K562 (cell line): ENCODE measurements around the gene SLIT1. TPM values are rescaled to one million over a fixed set of nuclear protein-coding genes. Genes with fewer than 3 reads are reported as not detected.

Experiments used
- ATAC-seq: fragments of 200-7000 bp; cut with Tn5 transposase; 3 replicates; pipeline ENCODE4 v1.9.1; 2020; ENCODE audit warnings: moderate library complexity
- BruUV-seq: library from RNA; stranded (reverse); fragments of 400-500 nt; replicated peaks from 2 replicates; lab custom pipeline; 2021; lab: Mats Ljungman, UMichigan
- CTCF ChIA-PET: fragments of 300-600 bp; formaldehyde crosslinking; extraction: SDS; loops from one replicate; lab custom pipeline; 2021; ENCODE audit warnings: low intra/inter-chr PET ratio; lab: Yijun Ruan, JAX
- POLR2A ChIA-PET: fragments of 300-600, 350-650 bp; sonication (Branson Sonifier 250); formaldehyde crosslinking; extraction: SDS; loops from one replicate; lab custom pipeline; 2021; ENCODE audit warnings: antibody characterized with exemption, inconsistent platforms; lab: Yijun Ruan, JAX
- DNase-seq, 4 experiments: peaks; one replicate each; pipeline versions ENCODE4 v3.0.0 to v3.0.0-alpha.2; 2011 to 2018; ENCODE audit warnings: low spot score in 3 of 4, mixed read lengths in 3 of 4; ENCODE audit errors: extremely low read depth in 1 of 4
- FAIRE-seq: peaks from 2 replicates; lab custom pipeline; 2011; peaks lifted over from hg19 to GRCh38; lab: Jason Lieb, UNC
- H2AFZ ChIP-seq: 2 replicates; pipeline ENCODE4 v1.6.0; 2011; ENCODE audit warnings: low read depth, low read length, control low read depth, inconsistent platforms
- H3K27ac ChIP-seq: fragments of 200-600 bp; 3 replicates; pipeline ENCODE4 v1.8.0; 2011; ENCODE audit warnings: low read depth, mild to moderate bottlenecking, control low read depth, inconsistent platforms, low read length, moderate library complexity, mixed read lengths; ENCODE audit errors: extremely low read depth
- H3K27me3 ChIP-seq, 2 experiments: fragments of 300-600 bp in 1 of 2; 2 replicates in 1 of 2; 3 replicates in 1 of 2; pipeline versions ENCODE4 v1.6.0 to v1.8.0; 2011; ENCODE audit warnings: inconsistent platforms in 2 of 2, low read length in 2 of 2, mild to moderate bottlenecking in 1 of 2, mixed read lengths in 1 of 2, moderate library complexity in 1 of 2; ENCODE audit not compliant: control insufficient read depth in 2 of 2, insufficient read depth in 2 of 2
- H3K36me3 ChIP-seq: fragments of 300-600 bp; 3 replicates; pipeline ENCODE4 v1.8.0; 2011; ENCODE audit warnings: mild to moderate bottlenecking, low read length, inconsistent platforms; ENCODE audit not compliant: control insufficient read depth, insufficient read depth
- H3K4me1 ChIP-seq, 2 experiments: fragments of 200-600 bp in 1 of 2; replicated peaks in 1 of 2; 2 replicates in 1 of 2; 3 replicates in 1 of 2; pipeline versions ENCODE4 v1.5.1 to v1.8.0; 2011; ENCODE audit warnings: inconsistent platforms in 2 of 2, low read length in 2 of 2, mild to moderate bottlenecking in 1 of 2, mixed read lengths in 1 of 2, moderate library complexity in 1 of 2; ENCODE audit not compliant: control insufficient read depth in 2 of 2, insufficient read depth in 2 of 2
- H3K4me2 ChIP-seq: 2 replicates; pipeline ENCODE4 v1.6.1; 2011; ENCODE audit warnings: low read length, control low read depth, inconsistent platforms, mixed read lengths; ENCODE audit not compliant: insufficient read depth
- H3K4me3 ChIP-seq: fragments of 200-600 bp; sonication (generic), shearing (Covaris generic); 2 replicates; pipeline ENCODE4 v1.5.1; 2016; ENCODE audit warnings: control low read depth, inconsistent platforms
- H3K79me2 ChIP-seq: fragments of 200-600 bp; 3 replicates; pipeline ENCODE4 v1.8.0; 2011; ENCODE audit warnings: low read length, inconsistent platforms; ENCODE audit not compliant: control insufficient read depth, insufficient read depth
- H3K9ac ChIP-seq, 2 experiments: 2 replicates each; pipeline versions ENCODE4 v1.6.0 to v1.6.1; 2011; ENCODE audit warnings: low read depth in 2 of 2, low read length in 2 of 2, control low read depth in 1 of 2, inconsistent platforms in 1 of 2, mild to moderate bottlenecking in 1 of 2, mixed read lengths in 1 of 2; ENCODE audit not compliant: insufficient read depth in 1 of 2
- H3K9me1 ChIP-seq: one replicate; pipeline ENCODE4 v1.6.0; 2011; ENCODE audit warnings: inconsistent platforms, mild to moderate bottlenecking, low read length, moderate library complexity; ENCODE audit not compliant: control insufficient read depth, insufficient read depth
- H3K9me3 ChIP-seq: replicated peaks from 2 replicates; pipeline ENCODE4 v1.5.1; 2011; ENCODE audit warnings: low read depth, low read length, inconsistent platforms; ENCODE audit not compliant: control insufficient read depth, insufficient read depth
- H4K20me1 ChIP-seq: replicated peaks from 2 replicates; pipeline ENCODE4 v1.6.1; 2011; ENCODE audit warnings: low read length, inconsistent platforms, mixed read lengths; ENCODE audit not compliant: control insufficient read depth, insufficient read depth
- ARID2 ChIP-seq: fragments of 450-650 bp; IDR thresholded peaks from 2 replicates; pipeline ENCODE4 v1.6.1; 2017; ENCODE audit warnings: antibody characterized with exemption, mild to moderate bottlenecking
- BHLHE40 ChIP-seq: IDR thresholded peaks from 2 replicates; pipeline ENCODE4 v1.6.1; 2011; ENCODE audit warnings: low read length, improper control_type of control experiment
- BRD9 ChIP-seq: fragments of 450-650 bp; IDR thresholded peaks from 2 replicates; pipeline ENCODE4 v1.6.1; 2018; ENCODE audit warnings: low read depth; ENCODE audit not compliant: partially characterized antibody
- CBX1 ChIP-seq: sonication (generic); IDR thresholded peaks from 2 replicates; pipeline ENCODE4 v1.6.1; 2016; ENCODE audit warnings: antibody characterized with exemption, low read depth, mild to moderate bottlenecking
- CTBP1 ChIP-seq: fragments of 450-650 bp; IDR thresholded peaks from 2 replicates; pipeline ENCODE4 v1.6.1; 2016; ENCODE audit warnings: borderline replicate concordance
- EGR1 ChIP-seq: fragments of 450-650 bp; conservative IDR thresholded peaks from 2 replicates; pipeline ENCODE4 v1.6.1; 2017; ENCODE audit warnings: mild to moderate bottlenecking
- ESRRA ChIP-seq: fragments of 450-650 bp; IDR thresholded peaks from 2 replicates; pipeline ENCODE4 v1.6.1; 2014; ENCODE audit warnings: low read depth, mild to moderate bottlenecking, moderate library complexity, borderline replicate concordance
- ILF3 ChIP-seq: fragments of 450-650 bp; IDR thresholded peaks from 2 replicates; pipeline ENCODE4 v1.6.1; 2018; ENCODE audit warnings: antibody characterized with exemption, mild to moderate bottlenecking, moderate library complexity, borderline replicate concordance
- PRPF4 ChIP-seq: fragments of 200-400 bp; formaldehyde crosslinking; IDR thresholded peaks from one replicate; pipeline ENCODE4 v1.6.1; 2017; ENCODE audit warnings: low read length, low read depth, mild to moderate bottlenecking; ENCODE audit not compliant: insufficient read depth, poor library complexity, severe bottlenecking
- RHOXF2B ChIP-seq: fragments of 250-450 bp; sonication (Bioruptor Pico); conservative IDR thresholded peaks from 2 replicates; pipeline ENCODE4 v1.5.1; 2021
- XRCC4 ChIP-seq: IDR thresholded peaks from one replicate; pipeline ENCODE4 v1.6.1; 2011; ENCODE audit not compliant: insufficient read depth, insufficient read length; ENCODE audit errors: extremely low read depth
- ZNF12 ChIP-seq: sonication (generic); formaldehyde crosslinking; IDR thresholded peaks from 2 replicates; pipeline ENCODE4 v1.4.0; 2020; ENCODE audit warnings: mild to moderate bottlenecking, missing genetic modification reagents
- ZNF140 ChIP-seq: fragments of 250-450 bp; sonication (Bioruptor Pico); IDR thresholded peaks from 2 replicates; pipeline ENCODE4 v1.8.0; 2021; ENCODE audit warnings: moderate library complexity, mild to moderate bottlenecking, inconsistent platforms
- ZNF780A ChIP-seq: fragments of 250-450 bp; sonication (Bioruptor Pico); IDR thresholded peaks from 2 replicates; pipeline ENCODE4 v1.5.0; 2021; ENCODE audit warnings: mild to moderate bottlenecking
- WGBS: fragments of 100-300 bp; shearing (Covaris generic); methylation state at CpG from one replicate; pipeline ENCODE4 v1.1.6; 2016; ENCODE audit warnings: low coverage, mixed read lengths; ENCODE audit not compliant: insufficient coverage; ENCODE audit errors: missing lambda C conversion rate; 5-methylcytosine and 5-hydroxymethylcytosine counted together
- in situ Hi-C: fragments of 300-500 bp; cut with MboI; formaldehyde crosslinking; loops from 4 replicates; pipeline ENCODE4 v1.15.0; 2018; ENCODE audit warnings: inconsistent platforms, mixed read lengths
- intact Hi-C: fragments of 100-400 bp; cut with micrococcal nuclease; formaldehyde crosslinking; loops from 2 replicates; pipeline ENCODE4 v1.14.2; 2022
- polyA plus RNA-seq, 8 experiments: library from polyadenylated mRNA; depleted of rRNA in 4 of 8; stranded (reverse) in 5 of 8; unstranded in 3 of 8; fragments of >200 nt; fragmentation: Nextera tagmentation in 2 of 8; fragmentation: Illumina TruSeq in 1 of 8; extraction: Ambion mirVana in 2 of 8; extraction: Trizol in 1 of 8; gene quantifications; 2 replicates each; pipeline versions ENCODE4 v1.2.1 to v1.2.3, GENCODE V29; 2011 to 2014; ENCODE audit warnings: inconsistent platforms in 1 of 8, missing spikeins in 1 of 8
- total RNA-seq, 7 experiments: library from RNA; depleted of rRNA in 6 of 7; stranded (reverse); fragments of >200 nt in 6 of 7; fragmentation: Illumina TruSeq in 2 of 7; extraction: Trizol in 2 of 7; gene quantifications; 2 replicates each; pipeline versions ENCODE4 v1.2.1 to v1.2.3, GENCODE V29; 2011 to 2021; ENCODE audit warnings: low replicate concordance in 1 of 7

SLIT1 gene
- total and polyA plus RNA-seq, 9 of the 15 experiments (the other 6 are each of a cell fraction or from before 2014, with no cell fraction given), result 0.01 to 0.11 (median 0.04) TPM; not detected in 3

DNA sequence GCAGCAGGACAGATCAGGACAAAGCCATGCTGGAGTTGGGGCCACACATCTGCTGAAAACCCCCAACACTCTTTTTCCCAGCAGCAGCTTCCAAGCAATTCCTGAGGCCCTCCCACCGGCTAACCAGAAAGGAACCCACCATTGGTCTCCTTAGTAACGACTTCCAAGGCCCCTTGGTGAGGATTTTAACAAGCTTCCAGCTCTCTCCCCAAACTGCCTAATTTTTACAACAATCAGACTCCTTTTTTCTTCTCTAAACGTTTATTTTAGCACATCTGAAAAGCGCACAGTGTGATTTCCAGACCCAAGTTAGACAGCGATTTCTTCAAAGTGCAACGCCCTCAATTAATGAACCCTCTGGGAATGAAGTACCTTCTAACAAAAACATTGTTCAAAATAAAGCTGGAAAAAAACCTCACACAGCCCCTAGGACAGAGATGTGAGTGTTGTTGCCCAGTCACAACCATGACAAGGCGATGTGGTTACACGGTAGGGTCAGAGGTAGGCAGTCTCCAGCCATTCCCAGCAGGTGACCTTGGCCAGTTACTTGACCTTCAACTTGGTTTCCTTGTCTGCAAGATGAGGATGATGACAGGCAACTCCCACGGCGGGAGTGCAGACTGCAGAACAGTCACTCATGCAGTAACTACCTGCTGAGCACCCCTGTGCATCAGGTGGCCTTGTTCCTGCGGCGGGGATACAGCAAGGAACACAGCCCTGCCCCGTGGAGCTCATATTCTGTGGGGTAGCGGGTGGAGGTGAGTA lies 82.3 kb downstream of the SLIT1 start:
- H3K4me2 ChIP-seq, result no peak overlapping the region
- intact Hi-C loops, result no loop called here
- TF ChIP-seq ESRRA, result peak; percentile 53; the same call in 1 of the 2 replicates
- no peak for TF ChIP-seq ZNF12 (CRISPR knock-in tag)
- TF ChIP-seq, all 486 proteins: peak for 1
- Histone ChIP-seq H3K27ac (no peak overlapping the region), H3K4me1 (no peaks in the 10 kb centered on the region), H3K27me3 (peaks cover 0 to 76% of the 10 kb centered on the region in 2 experiments; a peak in 4 of 5 replicates), H3K36me3 (no peaks in the 10 kb centered on the region), H2AFZ (no peak overlapping the region), H3K79me2 (no peaks in the 10 kb centered on the region), H3K9me3 (no peaks in the 10 kb centered on the region), H3K9ac (no peak overlapping the region), H4K20me1 (no peaks in the 10 kb centered on the region; the same call in 1 of the 2 replicates), H3K4me3 (no peak overlapping the region), H3K9me1 (no peaks in the 10 kb centered on the region)
- FAIRE-seq, result no peak
- WGBS, result 2% methylated on average over 13 of the region's 14 CpGs
- no peak for ATAC-seq
- no TSS peak for BruUV-seq
- POLR2A ChIA-PET, result interaction anchor here (0.8 kb wide), 2 partner anchors 8 to 9 kb away, joined by 3 read pairs; no protein-coding TSS in a partner anchor
- in situ Hi-C loops, result no loop called here
- CTCF ChIA-PET, result no interaction called here
- no peak for DNase-seq

DNA sequence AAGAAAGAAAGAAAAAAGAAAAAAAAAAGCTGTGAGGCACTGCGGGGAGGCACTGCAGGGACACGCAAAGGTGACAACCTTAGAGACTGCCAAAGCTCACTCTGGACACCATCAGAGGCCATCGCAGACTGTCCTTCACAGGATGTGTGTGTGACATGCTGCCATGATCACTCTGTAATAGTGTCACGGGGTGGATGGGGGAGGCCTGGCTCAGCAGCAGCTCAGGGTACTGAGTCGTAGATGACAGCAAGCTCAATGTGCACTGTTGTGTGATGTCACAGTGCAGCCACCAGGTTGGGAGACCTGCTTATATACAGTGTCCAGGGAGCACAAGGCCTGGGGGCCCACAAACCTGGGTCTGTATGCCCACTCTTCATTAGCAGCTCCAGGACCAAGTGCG lies 83.3 kb downstream of the SLIT1 start:
- Histone ChIP-seq H3K9ac (no peak overlapping the region), H3K9me1 (no peaks in the 10 kb centered on the region), H3K4me1 (no peaks in the 10 kb centered on the region), H3K4me2 (no peak overlapping the region), H3K79me2 (no peaks in the 10 kb centered on the region), H3K27me3 (peaks cover 2 to 78% of the 10 kb centered on the region in 2 experiments; a peak in 4 of 5 replicates), H2AFZ (no peak overlapping the region), H3K27ac (no peak overlapping the region), H3K4me3 (no peak overlapping the region), H3K9me3 (no peaks in the 10 kb centered on the region), H4K20me1 (no peaks in the 10 kb centered on the region; the same call in 1 of the 2 replicates), H3K36me3 (no peaks in the 10 kb centered on the region)
- ChIA-PET CTCF (no interaction called here), POLR2A (interaction anchor here (0.6 kb wide), 2 partner anchors 61 to 798 kb away, joined by 3 read pairs; partner anchors contain the start of gene DNTT)
- no peak for FAIRE-seq
- intact Hi-C loops (no loop called here), in situ Hi-C loops (no loop called here)
- TF ChIP-seq CBX1, result no peak
- TF ChIP-seq ZNF140 (CRISPR knock-in tag), result no peak
- no peak for TF ChIP-seq XRCC4
- TF ChIP-seq ZNF780A (CRISPR knock-in tag), result no peak
- no peak for TF ChIP-seq BRD9
- TF ChIP-seq ARID2, result no peak
- TF ChIP-seq BHLHE40, result no peak
- TF ChIP-seq PRPF4, result no peak
- no peak for TF ChIP-seq EGR1
- no peak for TF ChIP-seq ILF3
- no peak for TF ChIP-seq CTBP1
- TF ChIP-seq RHOXF2B (CRISPR knock-in tag), result no peak
- no TSS peak for BruUV-seq
- ATAC-seq, result no peak
- DNase-seq, result no peak
- WGBS, result 0% methylated on average over 5 of the region's 6 CpGs
